Peyer's patch (tissue), 4 donors: ENCODE data around the gene CLPTM1L.

Experiments
- POLR2A ChIP-seq, 2 donors: fragments of 450-650 bp; IDR thresholded peaks; one replicate each; pipeline ENCODE4 v1.5.1; 2017; ENCODE audit warnings: antibody characterized with exemption in 2 of 2, mild to moderate bottlenecking in 2 of 2, moderate library complexity in 2 of 2
- TF ChIP-seq, protein P1 (sequence below), 6 experiments: fragments of 450-650 bp in 4 of 6; fragments of 200-600 bp in 2 of 6; sonication (generic) in 1 of 6; IDR thresholded peaks; one replicate each; pipeline ENCODE4 v1.5.1; 2017 to 2019; ENCODE audit warnings: antibody characterized with exemption in 6 of 6, mild to moderate bottlenecking in 3 of 6, moderate library complexity in 1 of 6

DNA sequence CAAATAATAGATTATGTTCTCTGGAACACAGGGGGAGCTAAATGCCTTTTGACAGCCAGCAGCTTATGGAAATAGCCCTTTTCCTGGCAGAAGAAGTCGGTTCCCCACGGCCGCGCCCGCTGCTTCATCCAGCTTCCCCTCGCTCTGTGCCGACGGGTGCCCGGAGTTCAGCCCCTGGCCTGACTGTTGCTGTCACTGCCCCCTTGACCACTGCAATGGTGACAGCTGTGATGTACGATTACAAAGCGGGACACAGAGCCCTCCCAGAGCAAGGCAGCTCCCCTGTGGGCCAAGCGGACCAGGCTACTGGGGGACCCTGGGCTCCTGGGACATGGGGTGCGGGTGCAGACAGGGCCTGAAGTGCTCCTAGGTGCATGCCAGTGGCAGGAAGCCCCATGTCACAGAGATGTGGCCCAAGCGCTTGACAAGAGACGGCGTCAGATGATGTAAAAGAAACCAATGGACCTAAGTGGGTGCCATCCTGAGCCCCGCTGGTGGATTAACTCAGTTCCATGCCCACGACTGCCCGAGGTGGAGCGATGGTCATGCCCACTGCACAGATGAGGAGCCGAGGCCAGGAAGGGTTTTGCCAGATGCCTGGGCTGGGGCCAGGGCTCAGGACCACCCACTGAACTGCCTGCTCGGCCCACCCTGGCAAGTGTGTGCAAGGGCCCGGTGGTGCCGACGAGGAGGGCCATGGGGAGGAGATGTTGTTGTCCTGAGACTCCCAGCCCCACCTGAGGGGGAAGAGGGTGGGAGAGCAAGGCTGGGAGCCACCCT lies 13.2 kb upstream of the CLPTM1L start:
- TF ChIP-seq POLR2A (IDR thresholded peaks at IDR 0.05) = no peak
- TF ChIP-seq, protein P1, sequence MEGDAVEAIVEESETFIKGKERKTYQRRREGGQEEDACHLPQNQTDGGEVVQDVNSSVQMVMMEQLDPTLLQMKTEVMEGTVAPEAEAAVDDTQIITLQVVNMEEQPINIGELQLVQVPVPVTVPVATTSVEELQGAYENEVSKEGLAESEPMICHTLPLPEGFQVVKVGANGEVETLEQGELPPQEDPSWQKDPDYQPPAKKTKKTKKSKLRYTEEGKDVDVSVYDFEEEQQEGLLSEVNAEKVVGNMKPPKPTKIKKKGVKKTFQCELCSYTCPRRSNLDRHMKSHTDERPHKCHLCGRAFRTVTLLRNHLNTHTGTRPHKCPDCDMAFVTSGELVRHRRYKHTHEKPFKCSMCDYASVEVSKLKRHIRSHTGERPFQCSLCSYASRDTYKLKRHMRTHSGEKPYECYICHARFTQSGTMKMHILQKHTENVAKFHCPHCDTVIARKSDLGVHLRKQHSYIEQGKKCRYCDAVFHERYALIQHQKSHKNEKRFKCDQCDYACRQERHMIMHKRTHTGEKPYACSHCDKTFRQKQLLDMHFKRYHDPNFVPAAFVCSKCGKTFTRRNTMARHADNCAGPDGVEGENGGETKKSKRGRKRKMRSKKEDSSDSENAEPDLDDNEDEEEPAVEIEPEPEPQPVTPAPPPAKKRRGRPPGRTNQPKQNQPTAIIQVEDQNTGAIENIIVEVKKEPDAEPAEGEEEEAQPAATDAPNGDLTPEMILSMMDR (IDR thresholded peaks at IDR 0.05) = no peak
